ENCODE results near the gene INSRR.

- TF ChIP-seq TAF1 (IDR thresholded peaks at IDR 0.05; ENCODE audit: borderline replicate concordance, low read depth, low read length) (no peak), POLR2A (IDR thresholded peaks at IDR 0.05; ENCODE audit: low read depth, low read length) (no peak)
Observed at GRCh38 chr1:156854634-156855033, 4.3 kb downstream of the INSRR start.
